DLD1 (cell line): ENCODE measurements around the gene KCNJ14.
"Not testable (repeated sequence)": the region's sequence is repeated elsewhere in the genome, so short reads cannot be mapped to it uniquely, and the experiment has no call there.

Source experiments
- in situ Hi-C: cut with HindIII; loops from 2 replicates; pipeline ENCODE4 v1.10.0; 2017; ENCODE audit warnings: low sequenced_read_pairs

The KCNJ14 gene

DNA sequence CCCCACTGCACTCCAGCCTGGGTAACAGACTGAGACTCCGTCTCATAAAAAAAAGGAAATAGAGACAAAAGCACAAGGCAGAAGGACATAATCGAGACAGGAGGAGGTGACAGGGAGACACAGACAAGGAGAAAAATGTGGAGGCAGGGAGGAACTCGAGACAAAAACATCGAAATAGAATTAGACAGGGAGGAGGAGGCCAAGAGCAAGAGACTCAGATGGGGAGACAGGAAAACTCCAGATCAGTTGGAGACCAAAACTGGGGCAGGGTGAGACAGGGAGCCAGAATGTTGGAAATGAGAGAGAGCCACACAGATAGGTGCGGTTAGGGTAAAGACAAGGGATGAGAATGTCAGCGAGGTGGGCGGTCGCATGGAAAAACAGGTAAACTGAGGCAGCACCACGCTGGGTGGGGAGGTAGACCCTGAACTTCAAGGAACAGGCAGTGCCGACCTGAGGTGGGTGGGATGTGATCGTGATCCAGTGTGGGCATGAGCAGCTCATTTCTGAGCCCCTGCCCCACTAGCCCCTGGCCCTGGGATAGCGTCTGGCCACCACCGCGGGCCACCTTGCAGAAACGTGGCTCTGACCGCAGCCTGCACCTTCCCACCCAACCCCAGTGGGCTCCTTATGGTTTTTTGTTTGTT, 29.0 kb downstream of the KCNJ14 start:
- in situ Hi-C loops = no loop called here

DNA sequence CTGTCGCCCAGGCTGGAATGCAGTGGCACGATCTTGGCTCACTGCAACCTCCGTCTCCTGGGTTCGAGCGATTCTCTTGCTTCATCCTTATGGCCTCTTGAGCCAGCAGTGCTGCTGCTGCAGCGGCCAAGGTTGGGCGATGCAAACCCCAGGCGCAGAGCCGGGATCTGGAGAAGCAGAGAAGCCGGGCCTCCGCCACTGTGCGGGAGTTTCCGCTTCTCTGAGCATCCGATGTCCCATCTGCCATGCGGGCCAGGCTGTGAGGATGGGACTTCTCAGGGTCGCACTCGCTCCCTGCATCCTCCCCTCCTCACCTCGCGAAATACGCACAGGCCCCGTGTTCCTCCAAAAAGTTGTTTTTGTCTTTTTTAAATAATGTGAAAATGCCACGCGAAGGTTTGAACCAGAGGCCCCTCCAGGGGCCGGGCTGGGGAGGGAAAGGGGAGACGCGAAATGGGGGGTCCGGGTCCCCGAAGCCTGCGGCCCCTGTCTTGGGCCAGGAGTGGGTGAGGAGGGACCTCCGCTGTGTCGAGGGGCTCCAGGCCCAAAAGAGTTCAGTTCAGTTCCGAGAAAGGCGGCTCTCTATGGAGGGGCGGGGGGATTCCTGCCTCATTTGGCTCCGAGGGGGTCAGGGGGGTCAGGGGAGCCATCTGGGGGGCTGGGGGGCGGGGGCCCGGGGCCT, 29.7 kb downstream of the KCNJ14 start:
- in situ Hi-C loops = no loop called here

- in situ Hi-C loops = not testable (repeated sequence)
Observed at GRCh38 chr19:48486706-48487105, 31.3 kb downstream of the KCNJ14 start.

GRCh38 chr19:48487544-48487943, 32.2 kb downstream of the KCNJ14 start:
- in situ Hi-C loops = no loop called here

- in situ Hi-C loops = no loop called here
Observed at GRCh38 chr19:48487948-48488347, 32.6 kb downstream of the KCNJ14 start.

DNA sequence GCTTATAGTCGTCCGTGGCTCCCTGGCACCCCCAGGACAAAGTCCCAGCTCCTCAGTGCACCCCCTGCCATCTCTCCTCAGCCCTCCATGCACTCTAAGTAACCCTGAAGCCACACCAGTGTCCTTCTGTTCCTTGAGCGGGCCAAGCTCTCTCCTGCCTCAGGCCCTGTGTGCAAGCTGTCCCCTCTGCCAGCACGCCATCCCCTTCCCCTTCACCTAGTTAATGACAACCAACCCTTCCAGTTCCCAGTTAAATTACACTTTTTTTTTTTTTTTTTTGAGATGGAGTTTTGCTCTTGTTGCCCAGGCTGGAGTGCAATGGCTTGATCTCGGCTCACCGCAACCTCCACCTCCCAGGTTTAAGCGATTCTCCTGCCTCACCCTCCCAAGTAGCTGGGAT, 33.1 kb downstream of the KCNJ14 start:
- in situ Hi-C loops = not testable (repeated sequence)

GRCh38 chr19:48489608-48490216, 34.3 kb downstream of the KCNJ14 start:
- in situ Hi-C loops = no loop called here

DNA sequence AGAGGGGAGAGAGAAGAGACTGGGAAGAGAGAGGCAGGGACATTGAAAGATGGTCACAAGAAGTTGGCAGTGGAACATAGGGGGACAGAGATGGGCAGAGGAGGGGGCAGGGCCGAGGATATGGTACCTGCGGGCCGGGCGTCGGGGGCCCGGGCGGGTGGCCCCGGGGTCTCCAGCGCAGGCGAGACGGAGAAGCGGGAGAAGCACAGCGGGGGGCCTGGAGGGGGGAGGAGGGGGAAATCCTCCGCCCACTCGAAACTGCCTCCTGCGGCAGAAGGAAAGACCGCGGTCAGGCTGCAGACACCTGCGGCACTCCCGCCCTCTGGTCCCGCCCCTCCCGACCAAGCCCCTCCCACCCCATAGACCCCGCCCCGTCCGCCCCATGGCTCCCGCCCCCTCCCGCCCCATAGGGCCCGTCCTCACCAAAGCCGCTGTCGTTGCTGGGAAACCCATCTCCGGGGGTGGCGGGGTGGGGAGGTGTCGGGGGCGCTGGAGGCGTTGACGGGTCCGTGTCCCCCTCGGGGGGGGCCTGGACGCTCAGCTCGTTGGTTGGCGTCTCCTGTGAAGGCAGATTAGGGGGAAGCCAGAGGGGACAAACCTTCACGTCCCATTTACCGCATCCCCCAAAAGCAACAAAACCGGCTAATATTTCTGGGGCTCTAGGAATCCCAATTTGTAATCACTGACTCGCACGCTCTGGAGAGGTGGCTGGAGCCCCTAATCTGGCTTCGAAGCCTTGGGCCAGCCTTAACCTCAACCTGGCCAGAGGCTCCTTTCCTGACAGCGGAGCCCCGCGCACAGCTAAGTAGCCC, 35.8 kb downstream of the KCNJ14 start:
- in situ Hi-C loops = no loop called here

- in situ Hi-C loops = no loop called here
Observed at GRCh38 chr19:48491793-48492123, 36.4 kb downstream of the KCNJ14 start.

GRCh38 chr19:48492925-48493717, 37.7 kb downstream of the KCNJ14 start:
- in situ Hi-C loops = no loop called here

DNA sequence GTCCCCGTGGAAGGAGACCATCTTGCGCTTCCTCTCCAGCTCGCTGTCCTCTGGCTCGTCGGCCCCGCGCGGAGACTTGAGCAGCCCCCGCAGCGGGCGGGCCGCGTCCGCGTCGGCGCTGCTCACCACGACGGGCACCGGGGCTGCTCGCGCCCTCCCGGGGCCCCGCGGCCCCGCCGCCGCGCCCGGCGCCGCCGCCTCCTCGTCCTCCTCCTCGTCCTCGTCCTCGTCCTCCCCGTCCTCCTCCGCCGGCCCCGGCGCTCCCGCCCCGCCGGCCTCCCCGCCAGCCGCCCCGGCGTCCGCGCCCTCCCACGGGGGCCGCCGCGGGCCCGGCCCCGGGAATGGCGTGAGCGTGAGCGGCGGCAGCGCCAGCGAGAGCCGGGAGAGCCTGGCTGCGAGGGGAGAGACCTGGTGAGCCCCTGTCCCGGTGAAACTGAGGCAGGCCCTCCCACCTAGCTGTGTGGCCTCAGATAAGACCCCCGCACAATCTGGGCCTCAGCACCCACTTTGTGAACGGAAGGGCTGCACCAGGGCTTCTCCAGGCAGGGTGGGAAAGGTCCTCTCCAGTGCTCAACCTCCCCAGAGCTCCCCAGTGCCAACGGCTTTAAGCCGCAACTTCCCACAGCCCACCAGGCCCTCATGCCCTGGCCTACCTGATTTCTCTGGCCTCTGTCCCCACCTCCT, 38.5 kb downstream of the KCNJ14 start:
- in situ Hi-C loops = no loop called here

DNA sequence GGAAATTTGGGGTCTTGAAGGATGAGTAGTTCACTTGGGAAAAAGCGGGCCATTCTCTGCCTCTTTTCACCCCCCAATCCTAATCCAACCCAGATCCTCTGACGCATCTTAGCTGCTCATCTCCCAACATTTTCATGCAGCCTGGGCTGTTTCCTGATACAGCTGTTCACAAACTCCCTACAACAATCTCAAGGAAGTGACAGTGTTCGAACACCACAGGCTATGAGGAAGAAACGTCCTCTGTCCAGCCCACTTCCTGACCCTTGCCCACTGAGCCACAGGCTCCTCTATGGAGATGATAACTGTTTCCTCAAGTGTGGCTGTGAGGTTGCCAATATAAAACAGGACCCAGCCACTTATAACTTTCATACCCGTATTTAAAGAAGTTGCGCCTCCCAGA, 40.0 kb downstream of the KCNJ14 start:
- in situ Hi-C loops = no loop called here

DNA sequence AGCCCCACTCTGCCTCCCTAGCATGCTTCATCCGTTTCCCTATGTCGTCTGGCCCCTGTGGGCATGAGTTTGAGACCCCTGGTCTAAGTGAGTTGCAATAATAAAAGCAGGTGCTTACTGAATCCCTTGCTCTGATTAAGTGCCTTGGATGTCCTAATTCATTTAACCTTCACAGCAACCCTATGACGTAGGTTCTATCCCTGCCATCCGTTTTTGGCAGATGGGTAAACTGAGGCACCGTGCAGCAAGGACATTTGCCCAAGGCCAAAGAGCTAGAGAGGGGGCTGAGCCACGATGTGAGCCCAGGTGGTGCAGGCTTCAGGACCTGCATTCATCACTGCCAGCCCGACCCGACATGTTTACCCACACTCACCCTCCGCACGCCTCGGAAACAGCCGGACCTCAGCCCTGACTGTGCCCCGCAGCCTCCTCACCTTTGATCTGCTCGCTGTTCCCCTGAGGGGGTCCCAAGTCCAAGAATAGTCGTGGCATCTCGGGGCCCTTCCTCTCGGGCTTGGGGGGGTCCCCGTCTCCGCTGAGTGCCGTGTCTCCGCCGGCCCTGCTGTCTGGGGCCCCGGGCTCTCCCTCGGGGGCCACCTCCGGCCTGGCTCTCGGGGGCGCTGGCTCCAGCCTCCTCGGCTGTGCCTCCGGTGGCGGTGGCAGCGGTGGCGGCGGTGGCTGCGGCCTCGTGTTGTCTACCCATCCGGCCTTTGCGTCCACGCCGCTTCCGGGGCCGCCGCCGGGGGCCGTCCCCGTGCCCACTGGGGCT, 41.8 kb downstream of the KCNJ14 start:
- in situ Hi-C loops = no loop called here

DNA sequence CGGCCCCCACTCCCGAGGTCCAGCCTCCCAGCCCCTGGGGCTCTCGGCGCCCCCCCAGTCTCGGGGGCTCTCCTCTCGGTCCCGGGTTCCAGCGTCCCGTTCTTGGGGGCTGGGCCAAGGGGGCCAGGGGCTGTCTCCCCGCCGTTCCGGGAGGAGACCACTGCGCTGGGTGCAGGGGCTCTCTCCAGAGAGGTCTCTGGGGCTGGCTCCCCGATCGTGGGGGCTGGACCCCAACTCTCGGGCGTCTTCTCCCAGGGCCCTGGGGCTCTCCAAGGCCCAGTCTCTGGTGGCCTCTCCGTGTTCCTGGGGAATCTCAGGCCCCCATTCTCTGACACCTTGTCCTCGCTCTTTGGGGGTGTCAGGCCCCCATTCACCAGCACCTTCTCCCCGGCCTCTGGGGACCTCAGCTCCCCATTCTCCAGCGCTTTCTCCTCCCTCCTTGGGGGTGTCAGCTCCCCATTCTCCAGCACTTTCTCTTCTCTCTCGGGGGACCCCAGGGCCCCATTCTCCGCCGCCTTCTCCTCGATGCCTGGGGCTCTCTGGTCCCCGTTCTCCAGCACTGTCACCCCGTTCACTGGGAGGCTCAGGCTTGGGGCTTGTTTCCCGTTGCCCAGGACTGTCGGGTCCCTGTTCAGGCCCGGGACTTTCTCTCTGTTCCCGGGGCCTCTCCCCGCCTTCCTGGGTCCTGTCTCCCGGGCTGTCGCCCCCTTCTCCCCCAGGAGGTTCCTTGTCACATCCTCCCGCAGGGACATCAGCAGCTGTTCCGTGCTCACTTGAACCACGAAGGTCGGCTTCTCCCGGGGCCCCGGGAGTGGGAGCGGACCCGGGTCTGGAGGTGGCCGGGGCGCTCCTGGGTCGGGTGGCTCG, 42.6 kb downstream of the KCNJ14 start:
- in situ Hi-C loops = no loop called here

- in situ Hi-C loops = no loop called here
Observed at GRCh38 chr19:48498595-48499311, 43.4 kb downstream of the KCNJ14 start.

GRCh38 chr19:48499316-48500090, 44.1 kb downstream of the KCNJ14 start:
- in situ Hi-C loops = no loop called here

DNA sequence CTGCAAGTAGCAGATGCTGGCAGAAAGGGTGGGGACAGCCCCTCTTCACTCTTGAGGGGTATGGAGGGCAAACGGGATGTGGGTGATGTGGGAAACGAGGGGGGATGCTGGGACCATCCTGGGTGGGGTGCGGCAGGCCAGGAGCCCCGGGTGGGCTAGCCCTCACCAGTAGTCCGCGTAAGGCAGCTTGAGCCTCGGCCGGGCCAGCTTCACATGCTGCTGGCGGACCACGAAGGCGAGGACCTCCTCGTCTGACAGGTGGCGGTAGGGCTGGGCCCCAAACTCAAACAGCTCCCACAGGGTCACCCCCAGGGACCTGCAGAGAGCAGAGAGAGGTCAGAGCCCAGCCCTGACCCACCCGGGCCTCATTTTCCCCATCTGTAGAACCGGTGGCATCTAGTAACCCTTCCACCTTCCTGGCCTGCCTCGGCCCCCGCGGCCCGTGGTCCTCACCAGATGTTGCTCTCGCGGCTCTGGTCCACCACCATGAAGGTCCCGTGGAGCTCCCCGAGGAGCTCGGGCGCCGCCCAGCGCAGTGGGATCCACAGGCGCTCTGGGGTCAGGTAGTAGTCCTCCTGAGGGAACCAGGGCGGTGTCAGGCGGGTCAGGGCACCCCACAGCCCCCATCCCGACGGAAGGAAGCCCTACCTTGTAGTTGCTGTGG, 45.6 kb downstream of the KCNJ14 start:
- in situ Hi-C loops = no loop called here
